ENCODE data around the gene SPATS2.
"Not testable (repeated sequence)": the region's sequence is repeated elsewhere in the genome, so short reads cannot be mapped to it uniquely, and the experiment has no call there.

The SPATS2 gene

GRCh38 chr12:49518914-49519573, 151.8 kb downstream of the SPATS2 start:
- no peak for DNase-seq (ENCODE audit: low read depth)

DNA sequence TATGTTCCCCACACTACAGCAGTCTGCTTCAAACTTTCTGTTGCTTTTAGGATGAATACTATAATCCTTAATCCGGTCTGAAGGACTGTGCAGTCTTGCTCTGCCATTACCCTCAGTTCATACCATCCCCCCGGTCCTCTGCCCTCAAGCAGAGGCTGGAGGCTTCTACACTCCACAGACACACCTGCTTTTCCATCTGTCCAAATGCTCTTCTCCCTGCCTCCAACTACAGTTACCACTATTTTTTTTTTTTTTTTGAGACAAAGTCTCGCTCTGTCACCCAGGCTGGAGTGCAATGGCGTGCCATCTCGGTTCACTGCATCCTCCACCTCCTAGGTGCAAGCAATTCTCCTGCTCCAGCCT, 152.3 kb downstream of the SPATS2 start:
- no peak for DNase-seq (ENCODE audit: low read depth)

- DNase-seq (ENCODE audit: low read depth) = no peak
These were observed 154.1 kb downstream of the SPATS2 start for GRCh38 chr12:49521389-49521788.

- DNase-seq (ENCODE audit: low read depth) = no peak
These were observed 157.5 kb downstream of the SPATS2 start for GRCh38 chr12:49524660-49525324.

DNA sequence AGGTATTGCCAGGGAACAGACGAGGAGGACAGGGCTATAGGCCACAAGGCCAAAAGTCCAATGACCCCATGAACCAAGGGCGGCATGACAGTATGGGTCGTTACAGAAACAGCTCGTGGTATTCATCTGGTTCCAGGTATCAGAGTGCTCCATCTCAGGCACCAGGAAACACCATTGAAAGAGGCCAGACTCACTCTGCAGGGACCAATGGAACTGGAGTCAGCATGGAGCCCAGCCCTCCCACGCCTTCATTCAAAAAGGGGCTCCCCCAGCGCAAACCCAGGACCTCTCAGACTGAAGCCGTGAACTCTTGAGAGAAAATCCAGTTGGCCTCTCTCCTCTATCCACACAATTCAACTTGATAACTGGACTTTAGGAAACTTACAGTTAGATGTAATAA, 158.7 kb downstream of the SPATS2 start:
- no peak for DNase-seq (ENCODE audit: low read depth)

DNA sequence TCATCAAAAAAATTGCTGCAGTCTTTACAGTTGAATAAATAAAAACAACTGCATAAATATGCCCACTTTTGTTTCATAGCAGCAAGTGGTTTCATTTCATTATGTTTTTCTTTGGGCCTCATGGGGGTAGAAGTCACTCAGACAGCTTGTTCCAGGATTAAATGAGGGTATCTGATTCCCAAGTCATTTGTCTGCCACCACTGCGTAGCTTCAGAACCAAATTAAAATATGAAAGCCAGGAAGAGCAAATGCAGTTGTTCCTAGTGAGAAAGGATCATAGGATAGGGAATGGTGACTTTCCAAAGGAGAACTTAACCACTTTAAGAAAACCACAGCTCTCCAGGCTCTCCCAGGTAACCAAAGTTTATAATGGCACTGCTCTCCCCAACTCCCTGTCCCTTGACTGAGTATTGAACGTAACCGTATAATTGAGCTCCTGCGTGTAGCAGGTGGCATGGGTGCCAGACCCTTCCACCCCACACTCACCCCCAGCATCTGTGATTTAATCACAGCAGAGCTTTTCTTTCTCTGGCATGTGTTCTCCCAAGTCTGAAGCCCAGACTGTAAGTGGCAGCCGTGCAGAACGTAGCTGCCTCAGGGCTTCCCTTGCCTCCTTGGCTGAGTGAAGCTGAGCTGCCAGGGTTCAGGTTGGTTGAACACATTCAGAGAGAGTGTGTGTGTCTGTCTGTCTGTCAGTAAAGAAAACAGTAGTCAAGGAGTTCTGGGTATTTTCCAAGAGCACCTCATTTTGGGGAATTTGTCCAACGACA, 160.3 kb downstream of the SPATS2 start:
- DNase-seq (ENCODE audit: low read depth) = no peak

GRCh38 chr12:49529414-49529813, 162.2 kb downstream of the SPATS2 start:
- DNase-seq (ENCODE audit: low read depth) = no peak

DNA sequence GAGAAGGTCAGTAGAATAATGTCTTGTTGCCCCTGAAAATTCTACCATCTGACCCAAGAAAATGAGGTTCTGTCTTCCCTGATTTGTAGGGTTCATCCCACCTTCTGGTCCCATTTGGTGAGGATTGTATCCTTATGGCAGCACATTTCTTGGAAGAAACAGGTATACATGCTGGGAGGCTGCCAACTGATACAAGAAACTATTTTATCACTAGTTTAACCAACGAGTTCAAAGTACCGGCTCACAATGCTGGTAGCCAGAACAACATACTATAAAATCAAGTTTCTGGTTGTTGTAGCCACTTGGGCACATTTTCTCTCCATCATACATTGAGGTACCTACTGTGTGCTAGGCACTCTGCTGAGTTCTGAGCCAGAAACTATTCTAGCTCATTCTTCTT, 164.5 kb downstream of the SPATS2 start:
- DNase-seq (ENCODE audit: low read depth) = no peak

- DNase-seq (ENCODE audit: low read depth) = no peak
These were observed 166.1 kb downstream of the SPATS2 start for GRCh38 chr12:49533331-49533730.

DNA sequence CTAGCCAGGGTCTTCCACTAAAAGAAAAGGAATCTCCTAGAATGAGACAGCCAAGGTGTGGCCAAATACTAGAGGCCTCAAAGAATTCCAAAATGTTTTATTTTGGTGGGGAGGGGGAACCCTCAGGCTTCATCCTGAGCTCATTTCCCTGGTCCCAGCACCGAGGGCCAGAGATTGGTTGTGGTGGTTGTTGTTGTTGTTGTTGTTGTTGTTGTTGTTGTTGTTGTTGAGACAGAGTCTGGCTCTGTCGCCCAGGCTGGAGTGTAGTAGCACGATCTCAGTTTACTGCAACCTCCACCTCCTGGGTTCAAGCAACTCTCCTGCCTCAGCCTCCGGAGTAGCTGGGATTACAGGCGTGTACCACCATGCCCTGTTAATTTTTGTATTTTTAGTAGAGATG, 166.9 kb downstream of the SPATS2 start:
- not testable (repeated sequence) for DNase-seq (ENCODE audit: low read depth)

DNA sequence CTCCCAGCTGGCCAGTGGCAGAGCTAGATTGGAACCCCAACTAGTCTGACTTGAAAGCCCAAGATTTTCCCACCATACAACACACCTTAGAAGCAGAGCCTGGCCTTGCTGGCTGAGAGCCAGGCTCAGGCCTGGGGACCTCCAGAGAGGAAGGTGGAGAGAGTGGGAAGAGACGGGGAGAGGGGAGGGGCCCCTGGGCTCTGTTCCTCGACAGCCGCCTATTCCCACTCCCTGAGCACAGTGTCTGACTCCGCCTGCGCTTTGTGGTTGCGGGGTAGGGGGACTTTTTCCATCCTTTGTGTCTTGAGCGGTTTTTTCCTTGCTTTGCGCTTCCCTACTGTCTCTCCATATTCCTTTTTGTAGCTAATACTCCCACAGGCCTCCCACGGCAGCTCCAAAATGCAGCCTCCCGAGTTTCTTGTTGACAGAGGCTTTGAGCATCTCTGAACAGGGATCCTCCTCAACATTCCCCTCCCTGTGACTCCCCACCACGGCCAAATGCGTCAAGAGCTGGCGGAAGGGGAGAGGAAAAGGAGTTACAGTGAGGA, 167.5 kb downstream of the SPATS2 start:
- DNase-seq (ENCODE audit: low read depth) = no peak

DNA sequence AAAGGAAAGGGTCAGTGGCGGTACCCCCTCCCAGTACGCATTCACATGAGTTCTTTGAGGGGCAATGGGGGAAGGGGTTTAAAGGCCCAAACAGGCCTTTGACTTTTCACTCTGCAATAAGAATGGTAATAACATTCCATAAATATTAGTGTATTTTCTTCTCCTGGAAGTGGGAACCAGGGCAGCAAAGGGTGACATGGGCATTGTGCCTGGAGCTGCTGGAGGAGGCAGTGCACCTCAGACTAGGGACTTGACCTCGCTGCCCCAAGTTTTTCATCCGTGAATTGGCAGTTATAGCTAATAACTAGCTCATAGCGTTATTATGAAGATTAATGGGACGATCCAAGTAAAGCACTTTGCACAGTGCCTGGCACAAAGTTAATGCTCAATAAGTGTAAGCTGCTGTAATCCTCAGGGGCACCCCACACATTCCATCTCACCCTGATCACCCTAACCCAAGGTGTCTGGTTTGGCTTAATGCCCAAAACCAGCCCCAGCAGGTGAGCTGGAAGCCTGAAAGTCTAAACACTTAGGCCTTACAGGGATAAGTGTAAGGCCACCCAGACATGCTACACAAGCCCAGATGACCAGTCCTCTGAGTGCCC, 168.8 kb downstream of the SPATS2 start:
- no peak for DNase-seq (ENCODE audit: low read depth)

DNA sequence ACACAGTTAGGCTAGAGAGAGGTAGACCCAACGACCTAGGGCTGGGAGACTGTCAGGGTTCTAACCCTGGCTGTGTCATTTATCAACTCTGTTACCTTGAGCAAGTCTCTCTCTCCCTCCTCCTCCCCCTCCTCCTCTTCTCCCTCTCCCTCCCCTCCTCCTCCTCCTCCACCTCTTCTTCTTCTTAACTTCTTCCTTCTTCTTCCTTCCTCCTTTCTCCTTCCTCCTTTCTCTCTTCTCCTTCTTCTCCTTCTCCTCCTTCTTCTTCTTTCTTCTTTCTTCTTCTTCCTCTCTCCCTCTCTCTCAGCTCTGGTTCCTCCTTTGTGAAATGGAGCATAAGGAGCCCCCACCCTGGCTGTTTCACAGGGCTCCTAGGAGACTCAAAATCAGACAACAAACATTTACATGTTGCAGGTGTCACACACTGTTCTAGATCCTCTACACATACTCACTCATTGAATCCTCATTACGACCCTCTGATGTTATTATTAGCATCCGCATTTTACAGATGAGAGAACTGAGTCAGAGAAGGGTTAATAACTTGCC, 169.3 kb downstream of the SPATS2 start:
- no peak for DNase-seq (ENCODE audit: low read depth)

DNA sequence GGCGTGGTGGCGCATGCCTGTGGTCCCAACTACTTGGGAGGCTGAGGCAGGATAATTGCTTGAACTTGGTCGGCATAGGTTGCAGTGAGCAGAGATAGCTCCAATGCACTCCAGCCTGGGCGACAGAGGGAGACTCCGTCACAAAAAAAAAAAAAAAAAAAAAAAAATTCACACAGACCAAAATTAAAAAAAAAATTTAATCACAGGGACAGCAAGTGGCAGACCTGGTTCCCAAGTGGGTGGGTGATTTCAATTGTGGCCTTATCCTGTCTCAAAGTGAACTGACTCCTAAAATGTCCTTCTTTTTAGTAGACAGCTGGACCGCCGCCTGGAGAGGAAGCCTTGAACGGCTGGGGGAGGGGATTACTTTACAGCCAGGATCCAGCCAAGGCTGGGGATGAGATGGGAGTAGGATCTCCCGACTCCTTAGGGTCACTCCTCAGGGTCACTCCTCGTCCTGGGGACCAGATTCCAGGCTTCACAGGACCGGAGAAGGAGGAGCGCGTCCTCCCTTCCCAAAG, 170.0 kb downstream of the SPATS2 start:
- no peak for DNase-seq (ENCODE audit: low read depth)

GRCh38 chr12:49537752-49538509, 170.7 kb downstream of the SPATS2 start:
- no peak for DNase-seq (ENCODE audit: low read depth)

DNA sequence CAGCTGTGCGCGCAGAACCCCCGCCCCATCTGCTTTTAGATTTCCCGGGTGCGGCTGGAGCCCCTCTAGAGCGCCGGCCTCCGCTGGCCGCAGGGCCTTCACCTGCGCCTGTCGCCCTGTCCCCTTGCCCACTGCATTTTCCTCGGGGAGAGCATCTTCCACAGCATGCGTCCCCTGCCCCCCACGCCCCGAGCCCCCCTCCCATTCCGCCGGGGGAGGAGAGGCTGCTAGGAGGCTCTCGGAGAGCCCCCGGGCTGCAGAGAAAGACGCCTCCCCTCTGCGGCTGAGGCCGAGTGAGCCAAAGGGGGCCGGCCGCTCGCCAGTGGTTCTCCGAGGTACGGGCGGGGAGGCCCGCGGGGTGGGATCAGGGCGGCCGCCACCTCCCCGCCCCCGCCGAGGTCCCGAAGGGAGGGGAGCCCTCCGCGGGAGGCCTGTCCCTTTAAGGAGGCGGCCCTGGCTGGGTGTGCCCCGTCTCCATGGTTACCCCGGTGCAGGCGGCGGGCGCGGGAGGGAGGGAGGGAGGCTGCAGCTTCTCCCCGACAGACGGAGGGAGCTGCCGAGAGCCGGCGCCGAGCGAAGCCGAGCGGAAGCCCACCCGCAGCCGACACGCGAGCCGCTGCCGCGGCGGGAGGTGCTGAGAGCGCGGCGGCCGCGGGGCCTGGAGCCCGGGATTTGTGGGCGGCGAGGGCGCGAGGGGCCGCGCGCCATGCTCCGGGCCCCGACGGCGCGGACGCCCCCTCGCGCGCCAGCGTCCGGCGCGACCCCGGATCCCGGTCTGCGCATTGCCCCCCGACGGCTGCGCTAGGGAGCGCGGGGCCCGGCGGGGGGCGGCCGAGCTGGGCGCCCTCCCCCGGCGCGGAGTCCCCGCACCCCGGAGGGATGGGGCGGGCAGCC, 171.5 kb downstream of the SPATS2 start, which contains the start of gene KCNH3:
KCNH3 (plus strand) TSS at position 521 of the 894 bp plus-strand sequence. CDS start 387 bp downstream, outside the sequence.
- DNase-seq (ENCODE audit: low read depth) = peak; percentile 61

DNA sequence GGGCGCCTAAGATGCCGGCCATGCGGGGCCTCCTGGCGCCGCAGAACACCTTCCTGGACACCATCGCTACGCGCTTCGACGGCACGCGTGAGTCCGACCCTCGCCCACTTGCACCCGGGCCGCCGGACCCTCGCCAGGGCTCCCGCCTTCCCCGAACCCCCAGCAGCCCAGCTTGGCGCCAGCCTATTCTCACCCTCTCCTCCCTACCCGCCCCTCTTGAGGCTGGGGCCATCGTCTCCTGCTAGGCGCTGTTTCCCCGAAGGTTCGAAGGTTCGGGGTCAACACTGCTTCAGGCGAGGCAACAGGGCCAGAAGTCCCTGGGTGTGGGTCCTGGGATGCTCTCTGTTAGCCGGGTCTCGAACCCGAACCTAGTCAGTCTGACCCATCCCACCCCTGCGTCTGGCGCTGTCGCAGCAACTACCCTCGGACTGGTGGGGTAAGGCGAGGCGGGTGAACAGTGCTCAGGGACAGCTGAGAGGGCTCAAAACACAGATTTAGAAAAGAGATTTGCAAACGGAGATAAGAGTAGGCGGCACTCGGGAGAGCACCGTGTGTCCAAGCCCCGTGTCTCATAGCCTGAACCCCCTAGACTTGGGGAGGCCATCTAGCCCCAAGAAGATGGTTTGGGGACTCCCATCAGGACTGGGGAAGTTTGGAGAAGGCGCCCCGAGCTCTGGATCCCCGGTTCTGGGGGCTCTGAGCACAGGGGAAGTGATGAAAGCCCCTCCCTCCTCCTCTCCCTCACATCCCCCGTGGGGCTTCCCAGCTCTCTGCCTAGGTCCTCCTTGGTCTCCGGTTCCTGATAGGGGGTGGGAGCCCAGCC, 172.4 kb downstream of the SPATS2 start:
- DNase-seq (ENCODE audit: low read depth) = no peak

DNA sequence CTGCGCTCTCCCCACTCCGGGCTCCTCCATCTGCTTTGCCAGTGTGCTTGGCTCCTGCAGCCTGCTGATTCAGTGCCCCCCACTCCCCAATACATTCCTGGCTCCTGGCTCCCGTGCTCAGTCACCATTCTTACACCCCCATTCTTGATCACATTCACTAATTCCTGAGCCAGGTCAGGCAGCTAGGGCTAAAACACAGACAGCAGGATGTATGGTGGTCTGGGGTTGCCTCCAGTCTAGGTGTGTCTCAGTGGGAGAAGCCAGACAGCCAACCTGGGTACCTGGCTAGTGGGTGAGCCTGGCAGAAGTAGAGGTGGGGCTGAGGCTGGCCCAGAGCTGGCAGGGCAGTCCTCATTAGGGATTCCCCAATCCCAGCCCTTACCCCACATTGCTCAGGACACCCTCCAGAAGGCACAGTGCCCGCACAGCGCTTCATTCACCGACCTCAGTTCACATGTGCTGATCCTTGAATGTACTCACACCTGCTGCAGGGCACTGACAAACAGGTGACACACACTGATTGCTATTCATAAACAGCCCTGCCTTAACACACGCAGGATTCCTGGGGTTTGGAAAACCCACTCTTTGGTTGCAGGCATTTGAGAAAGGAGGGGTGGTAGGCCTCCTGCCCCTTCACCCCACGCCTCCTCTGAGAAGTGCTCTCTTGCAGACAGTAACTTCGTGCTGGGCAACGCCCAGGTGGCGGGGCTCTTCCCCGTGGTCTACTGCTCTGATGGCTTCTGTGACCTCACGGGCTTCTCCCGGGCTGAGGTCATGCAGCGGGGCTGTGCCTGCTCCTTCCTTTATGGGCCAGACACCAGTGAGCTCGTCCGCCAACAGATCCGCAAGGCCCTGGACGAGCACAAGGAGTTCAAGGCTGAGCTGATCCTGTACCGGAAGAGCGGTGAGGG, 173.2 kb downstream of the SPATS2 start:
- DNase-seq (ENCODE audit: low read depth) = no peak

Measured in stimulated activated CD8-positive, alpha-beta memory T cell treated with anti-CD3 and anti-CD28 coated beads, Interleukin-7, amount 100 ng/mL, for 24 hours (primary cell).